HS-5 (cell line): ENCODE data around the gene MUC20.
"Not testable (repeated sequence)": the region's sequence is repeated elsewhere in the genome, so short reads cannot be mapped to it uniquely, and the experiment has no call there.

ENCODE experiments used
- DNase-seq: peaks from one replicate; pipeline ENCODE4 v3.0.0-alpha.2; 2012; ENCODE audit warnings: low read depth

The MUC20 gene

DNA sequence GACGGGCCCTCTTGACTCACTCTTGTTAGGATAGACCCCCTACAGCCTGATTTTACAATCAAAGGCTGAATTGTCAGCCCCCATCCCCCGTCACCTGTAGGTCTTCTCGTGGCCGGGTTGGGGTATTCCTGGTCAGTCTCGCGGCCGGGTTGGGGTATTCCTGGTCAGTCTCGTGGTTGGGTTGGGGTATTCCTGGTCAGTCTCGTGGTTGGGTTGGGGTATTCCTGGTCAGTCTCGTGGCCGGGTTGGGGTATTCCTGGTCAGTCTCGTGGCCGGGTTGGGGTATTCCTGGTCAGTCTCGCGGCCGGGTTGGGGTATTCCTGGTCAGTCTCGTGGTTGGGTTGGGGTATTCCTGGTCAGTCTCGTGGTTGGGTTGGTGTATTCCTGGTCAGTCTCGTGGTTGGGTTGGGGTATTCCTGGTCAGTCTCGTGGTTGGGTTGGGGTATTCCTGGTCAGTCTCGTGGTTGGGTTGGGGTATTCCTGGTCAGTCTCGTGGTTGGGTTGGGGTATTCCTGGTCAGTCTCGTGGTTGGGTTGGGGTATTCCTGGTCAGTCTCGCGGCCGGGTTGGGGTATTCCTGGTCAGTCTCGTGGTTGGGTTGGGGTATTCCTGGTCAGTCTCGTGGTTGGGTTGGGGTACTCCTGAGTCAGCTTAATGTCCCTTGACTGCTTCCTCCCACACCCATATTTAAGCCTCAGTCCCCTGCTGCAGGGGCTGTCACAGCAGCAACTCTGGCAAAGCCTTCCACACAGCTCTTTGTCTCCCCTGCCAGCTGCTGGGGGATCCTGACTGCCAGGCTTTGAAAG is 50.3 kb downstream of the MUC20 start:
- not testable (repeated sequence) for DNase-seq

DNA sequence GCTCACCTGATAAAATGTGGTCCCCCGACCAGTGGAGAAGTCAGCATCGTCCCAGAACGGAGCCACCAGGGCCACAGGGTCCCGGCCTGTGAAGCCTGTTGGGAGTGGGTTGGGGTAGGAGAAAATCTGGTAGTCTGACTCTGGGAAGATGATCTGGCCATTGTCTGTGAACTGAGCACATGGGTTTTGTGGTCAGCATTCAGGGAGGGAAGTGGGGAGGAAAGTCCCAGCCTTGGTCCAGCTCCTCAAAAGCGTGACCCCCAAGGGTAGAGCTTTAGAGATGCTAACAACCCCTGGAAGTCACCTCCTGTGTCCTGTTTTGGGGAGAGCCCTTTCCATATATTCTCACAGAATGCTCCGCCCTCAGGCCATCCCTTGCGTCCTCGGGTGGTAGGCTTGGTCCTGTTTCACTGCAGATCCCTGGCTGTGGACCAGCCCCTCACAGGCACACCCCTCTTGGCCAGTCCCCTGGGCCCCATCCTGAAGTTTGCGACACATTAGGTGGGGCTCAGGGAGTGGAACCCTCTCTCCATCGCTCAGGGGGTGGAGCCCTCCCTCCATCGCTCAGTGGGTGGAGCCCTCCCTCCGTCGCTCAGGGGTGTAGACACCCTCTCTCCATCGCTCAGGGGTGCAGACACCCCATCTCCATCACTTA is 51.0 kb downstream of the MUC20 start:
- no peak for DNase-seq

DNA sequence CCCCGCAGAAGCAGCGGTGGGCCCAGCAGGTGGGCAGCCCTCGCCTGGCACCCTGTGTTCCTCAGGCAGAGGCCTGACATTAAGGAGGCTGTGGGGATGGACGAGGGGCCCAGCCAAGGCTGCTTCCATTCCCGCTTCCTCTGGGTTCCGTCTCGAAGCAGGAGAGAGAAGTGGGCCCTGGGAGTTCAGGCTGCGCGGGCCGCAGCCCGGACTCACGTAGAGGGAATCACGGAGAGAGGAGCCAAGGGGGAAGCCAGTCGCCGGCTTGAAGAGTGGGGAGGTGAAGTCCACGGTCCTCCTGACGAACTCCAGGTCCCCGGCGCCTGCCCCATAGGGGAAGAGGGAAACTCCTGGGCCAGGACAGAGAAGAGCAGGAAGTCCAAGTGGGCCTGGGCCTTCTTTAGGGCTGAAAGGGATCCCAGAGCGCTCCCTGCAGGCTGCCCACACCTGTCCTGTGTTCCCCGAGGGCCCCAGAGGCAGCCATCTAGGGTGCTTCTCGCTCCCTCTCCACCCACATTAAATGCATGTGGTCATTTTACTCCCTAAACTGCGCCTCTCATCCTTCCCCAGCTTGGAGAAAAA is 53.3 kb downstream of the MUC20 start:
- no peak for DNase-seq

DNA sequence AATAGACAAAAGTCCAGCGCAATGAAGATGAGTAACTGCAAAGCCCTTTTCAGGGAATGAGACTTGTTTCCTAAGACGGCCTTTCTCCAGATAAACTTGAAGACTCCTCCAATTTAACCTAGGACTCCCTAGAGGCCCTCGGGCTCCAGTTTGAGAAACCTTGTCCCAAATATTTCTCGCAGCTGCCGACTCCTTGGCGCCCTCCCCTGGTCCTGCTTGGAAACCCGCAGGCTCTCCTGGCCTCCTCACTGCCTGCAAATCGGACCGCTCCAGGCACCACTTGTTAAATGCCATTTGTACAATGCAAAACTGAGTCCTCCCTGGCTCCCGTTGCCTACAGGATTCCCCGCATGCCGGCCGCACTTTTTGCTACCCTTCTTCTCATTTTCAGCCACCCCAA is 54.1 kb downstream of the MUC20 start:
- no peak for DNase-seq

DNA sequence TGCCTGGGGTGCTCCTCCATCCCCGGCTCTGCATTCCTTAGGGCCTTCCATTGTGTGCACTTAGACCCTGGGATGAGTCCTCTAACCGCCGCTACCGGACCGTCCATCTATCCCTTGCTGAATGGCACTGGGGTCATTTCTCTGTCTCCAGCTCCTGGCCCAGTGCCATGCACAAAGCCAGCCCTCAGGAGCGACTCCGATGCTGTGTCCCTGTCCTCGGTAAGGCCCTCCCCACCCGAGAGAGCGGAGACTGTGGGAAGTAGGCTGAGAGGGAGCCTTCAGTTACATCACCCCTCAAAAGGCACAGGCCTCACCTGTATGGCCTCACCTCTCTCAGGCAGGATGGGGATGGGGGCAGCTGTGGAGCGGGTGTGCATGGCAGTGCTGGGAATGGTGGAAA is 57.2 kb downstream of the MUC20 start:
- DNase-seq = no peak

DNA sequence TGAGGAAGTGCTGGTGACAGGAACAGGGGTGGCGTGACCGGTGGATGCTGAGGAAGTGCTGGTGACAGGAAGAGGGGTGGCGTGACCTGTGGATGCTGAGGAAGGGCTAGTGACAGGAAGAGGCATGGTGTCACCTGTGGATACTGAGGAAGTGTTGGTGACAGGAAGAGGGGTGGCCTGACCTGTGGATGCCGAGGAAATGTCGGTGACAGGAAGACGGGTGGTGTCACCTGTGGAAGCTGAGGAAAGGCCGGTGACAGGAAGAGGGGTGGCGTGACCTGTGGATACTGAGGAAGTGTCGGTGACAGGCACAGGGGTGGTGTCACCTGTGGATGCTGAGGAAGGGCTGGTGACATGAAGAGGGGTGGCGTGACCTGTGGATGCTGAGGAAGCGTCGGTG is 60.5 kb downstream of the MUC20 start:
- not testable (repeated sequence) for DNase-seq
